Measurements from ENCODE around the gene CCDC77. TPM values are rescaled to one million over a fixed set of nuclear protein-coding genes. Genes with fewer than 3 reads are reported as not detected.

CCDC77 gene
- total RNA-seq, 2 experiments from 2014 or later: 14.0 to 19.0 TPM

DNA sequence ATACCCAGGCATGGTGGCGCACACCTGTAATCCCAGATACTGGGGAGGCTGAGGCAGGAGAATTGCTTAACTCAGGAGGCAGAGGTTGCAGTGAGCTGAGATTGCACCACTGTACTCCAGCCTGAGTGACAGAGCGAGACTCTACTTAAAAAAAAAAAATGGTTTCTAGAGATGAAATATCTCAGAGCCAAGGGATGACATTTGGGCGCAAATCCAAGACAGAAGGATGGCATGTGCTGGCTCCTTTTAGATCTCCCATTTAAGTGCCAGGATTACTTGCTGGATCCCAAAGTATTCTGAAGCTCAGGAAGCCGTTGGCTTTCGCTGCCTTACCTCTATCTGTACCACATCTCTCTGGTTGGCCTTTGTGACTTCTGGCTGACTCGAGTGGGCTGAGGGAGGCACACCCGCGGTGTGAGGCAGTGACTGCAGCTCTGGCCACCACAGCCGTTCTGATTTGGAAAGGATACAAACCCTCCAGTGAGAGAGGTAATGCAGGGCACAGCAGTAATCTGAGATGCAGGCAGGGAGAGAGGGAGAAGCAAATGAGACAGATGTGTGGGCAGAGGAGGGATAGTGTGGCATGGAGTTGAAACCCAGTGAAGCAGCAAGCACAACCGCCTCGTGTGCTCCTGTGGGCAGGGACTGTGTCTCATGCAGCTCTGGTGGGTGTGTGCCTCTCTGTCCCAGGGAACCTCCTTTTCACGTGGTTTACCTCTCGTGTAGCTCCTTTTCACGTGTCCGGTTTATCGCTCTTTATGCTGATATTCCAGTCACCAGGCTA, 63.2 kb downstream of the CCDC77 start:
- H3K36me3 Mint-ChIP-seq (ENCODE audit: low read depth): no peaks in the 10 kb centered on the region
- H3K27ac Mint-ChIP-seq: no peak overlapping the region
- intact Hi-C loops (cut with micrococcal nuclease): no loop called here
- ChIA-PET POLR2A (no interaction called here), CTCF (interaction anchor here (0.8 to 4.5 kb wide), 4 partner anchors 11 to 83 kb away, joined by 3 to 31 read pairs (median 15); no protein-coding TSS in a partner anchor)
- DNase-seq: no peak
- H3K27me3 Mint-ChIP-seq: peaks cover 20% of the 10 kb centered on the region
- H3K9me3 Mint-ChIP-seq: no peaks in the 10 kb centered on the region
- no peak overlapping the region for H3K4me3 Mint-ChIP-seq
- no peak for ATAC-seq
- TF ChIP-seq, protein P1, sequence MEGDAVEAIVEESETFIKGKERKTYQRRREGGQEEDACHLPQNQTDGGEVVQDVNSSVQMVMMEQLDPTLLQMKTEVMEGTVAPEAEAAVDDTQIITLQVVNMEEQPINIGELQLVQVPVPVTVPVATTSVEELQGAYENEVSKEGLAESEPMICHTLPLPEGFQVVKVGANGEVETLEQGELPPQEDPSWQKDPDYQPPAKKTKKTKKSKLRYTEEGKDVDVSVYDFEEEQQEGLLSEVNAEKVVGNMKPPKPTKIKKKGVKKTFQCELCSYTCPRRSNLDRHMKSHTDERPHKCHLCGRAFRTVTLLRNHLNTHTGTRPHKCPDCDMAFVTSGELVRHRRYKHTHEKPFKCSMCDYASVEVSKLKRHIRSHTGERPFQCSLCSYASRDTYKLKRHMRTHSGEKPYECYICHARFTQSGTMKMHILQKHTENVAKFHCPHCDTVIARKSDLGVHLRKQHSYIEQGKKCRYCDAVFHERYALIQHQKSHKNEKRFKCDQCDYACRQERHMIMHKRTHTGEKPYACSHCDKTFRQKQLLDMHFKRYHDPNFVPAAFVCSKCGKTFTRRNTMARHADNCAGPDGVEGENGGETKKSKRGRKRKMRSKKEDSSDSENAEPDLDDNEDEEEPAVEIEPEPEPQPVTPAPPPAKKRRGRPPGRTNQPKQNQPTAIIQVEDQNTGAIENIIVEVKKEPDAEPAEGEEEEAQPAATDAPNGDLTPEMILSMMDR (IDR thresholded peaks at IDR 0.05): no peak
- H3K4me1 Mint-ChIP-seq (ENCODE audit: low read depth): peaks cover 4% of the 10 kb centered on the region

DNA sequence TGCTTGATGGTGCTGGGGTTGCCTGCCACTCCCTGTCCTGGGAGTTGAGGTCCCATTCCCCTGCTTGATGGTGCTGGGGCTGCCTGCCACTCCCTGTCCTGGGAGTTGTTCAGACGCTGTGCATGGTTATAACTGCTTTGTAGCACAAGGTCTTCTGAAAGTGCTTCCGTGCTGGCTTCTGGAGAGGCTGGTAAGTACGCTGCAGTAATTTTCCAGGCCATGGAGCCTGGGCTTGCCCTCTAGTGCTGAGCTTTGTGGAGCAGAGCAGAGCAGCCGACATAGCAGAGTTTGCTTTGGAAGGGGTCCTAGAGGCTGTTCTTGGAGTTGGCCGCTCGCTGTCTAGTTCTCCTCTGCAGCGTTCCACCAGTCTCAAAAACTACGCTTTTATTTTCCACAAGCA, 64.6 kb downstream of the CCDC77 start:
- H3K27me3 Mint-ChIP-seq: peaks cover 18% of the 10 kb centered on the region
- H3K4me1 Mint-ChIP-seq (ENCODE audit: low read depth): peaks cover 2% of the 10 kb centered on the region
- CTCF ChIA-PET: no interaction called here
- H3K36me3 Mint-ChIP-seq (ENCODE audit: low read depth): no peaks in the 10 kb centered on the region
- DNase-seq: no peak
- H3K4me3 Mint-ChIP-seq: no peak overlapping the region
- intact Hi-C loops (cut with micrococcal nuclease): no loop called here
- H3K9me3 Mint-ChIP-seq: no peaks in the 10 kb centered on the region
- ATAC-seq: no peak
- no peak overlapping the region for H3K27ac Mint-ChIP-seq
- TF ChIP-seq, protein P1 (IDR thresholded peaks at IDR 0.05): no peak
- POLR2A ChIA-PET: no interaction called here

DNA sequence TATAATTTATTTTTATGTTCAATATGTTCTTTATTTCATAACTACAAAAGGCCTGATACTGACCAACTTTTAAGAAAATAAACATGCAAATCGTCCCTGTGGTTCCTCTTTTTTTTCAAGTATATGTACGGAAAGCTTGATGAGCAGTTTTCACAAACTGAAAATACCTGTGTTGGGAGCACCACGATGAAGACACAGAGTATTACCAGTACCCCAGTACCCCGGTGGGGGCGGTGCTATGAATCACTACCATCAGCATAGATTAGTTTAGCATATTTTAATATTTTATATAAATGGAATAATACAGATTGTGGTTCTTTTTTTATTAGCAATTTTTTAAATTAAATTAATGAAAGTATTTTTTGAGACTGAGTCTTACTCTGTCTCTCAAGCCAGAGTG, 65.3 kb downstream of the CCDC77 start:
- H3K4me3 Mint-ChIP-seq: no peak overlapping the region
- H3K27ac Mint-ChIP-seq: no peak overlapping the region
- DNase-seq (no peak), ATAC-seq (no peak)
- H3K36me3 Mint-ChIP-seq (ENCODE audit: low read depth): no peaks in the 10 kb centered on the region
- ChIA-PET POLR2A (no interaction called here), CTCF (no interaction called here)
- TF ChIP-seq, protein P1 (IDR thresholded peaks at IDR 0.05): no peak
- H3K27me3 Mint-ChIP-seq: peaks cover 11% of the 10 kb centered on the region
- H3K9me3 Mint-ChIP-seq: no peaks in the 10 kb centered on the region
- intact Hi-C loops (cut with micrococcal nuclease): no loop called here
- peaks cover 2% of the 10 kb centered on the region for H3K4me1 Mint-ChIP-seq (ENCODE audit: low read depth)

DNA sequence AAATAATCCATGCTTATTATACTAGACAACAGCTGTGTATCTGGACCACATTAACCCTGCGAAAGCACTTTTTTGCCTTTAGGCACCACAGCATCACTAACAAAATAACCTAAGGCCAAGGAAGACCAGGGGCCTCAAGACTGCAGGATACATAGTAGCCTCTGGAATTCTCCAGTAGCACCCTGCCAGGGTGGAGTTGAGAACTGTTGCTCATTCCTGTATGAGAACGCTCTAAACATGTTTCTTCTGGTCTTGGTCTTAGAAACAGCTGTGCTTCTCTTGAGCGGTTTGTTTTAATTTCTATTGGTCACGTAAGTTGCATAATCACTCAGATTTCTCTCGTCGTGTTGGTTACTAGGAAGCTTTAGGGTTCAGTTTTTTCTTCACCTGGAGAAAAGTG, 66.1 kb downstream of the CCDC77 start:
- H3K27me3 Mint-ChIP-seq: peaks cover 2% of the 10 kb centered on the region
- H3K4me3 Mint-ChIP-seq: no peak overlapping the region
- ChIA-PET POLR2A (no interaction called here), CTCF (interaction anchor here (0.8 to 1.1 kb wide), 3 partner anchors 10 to 77 kb away, joined by 3 read pairs; no protein-coding TSS in a partner anchor)
- ATAC-seq (no peak), DNase-seq (no peak)
- TF ChIP-seq, protein P1 (IDR thresholded peaks at IDR 0.05): no peak
- H3K9me3 Mint-ChIP-seq: no peaks in the 10 kb centered on the region
- intact Hi-C loops (cut with micrococcal nuclease): no loop called here
- peaks cover 2% of the 10 kb centered on the region for H3K4me1 Mint-ChIP-seq (ENCODE audit: low read depth)
- no peak overlapping the region for H3K27ac Mint-ChIP-seq
- no peaks in the 10 kb centered on the region for H3K36me3 Mint-ChIP-seq (ENCODE audit: low read depth)

DNA sequence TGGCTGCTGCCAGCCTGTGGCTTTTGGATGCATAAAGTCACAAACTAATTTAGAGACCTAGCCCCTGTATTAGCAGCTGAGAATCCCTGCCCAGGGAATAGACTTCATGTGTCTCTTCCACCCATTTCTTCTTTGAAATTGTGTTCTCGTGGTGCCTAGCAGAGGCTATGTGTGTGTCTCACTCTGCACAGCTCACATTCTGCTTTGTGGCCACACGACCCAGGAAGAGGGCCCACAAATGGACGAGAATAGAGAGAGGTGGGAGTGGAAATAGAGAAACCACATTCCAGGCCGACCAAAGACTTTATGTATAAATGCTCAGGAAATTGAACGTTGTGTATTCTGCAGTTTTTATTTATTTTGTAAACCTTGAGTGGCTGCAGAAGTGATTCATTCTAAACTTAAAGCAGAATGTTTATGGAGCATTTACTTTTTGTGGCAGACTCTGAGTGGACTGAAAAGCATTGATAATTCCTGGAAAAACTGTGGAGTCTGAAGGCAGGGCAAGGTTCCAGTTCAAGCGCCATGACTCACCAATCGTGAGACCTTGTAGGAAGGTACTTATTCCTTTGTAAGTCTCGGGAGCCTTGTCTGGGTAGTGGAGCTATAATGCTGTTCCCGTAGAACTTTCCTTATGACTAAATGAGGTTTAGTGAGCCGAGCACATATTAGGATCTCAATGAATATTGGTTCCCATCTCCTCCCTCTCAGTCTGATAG, 67.4 kb downstream of the CCDC77 start:
- H3K27me3 Mint-ChIP-seq: peaks cover 7% of the 10 kb centered on the region
- TF ChIP-seq, protein P1 (IDR thresholded peaks at IDR 0.05): no peak
- no peak for ATAC-seq
- H3K4me1 Mint-ChIP-seq (ENCODE audit: low read depth): peaks cover 2% of the 10 kb centered on the region
- no peak for DNase-seq
- ChIA-PET POLR2A (interaction anchor here (0.5 kb wide), 1 partner anchor 13 kb away, joined by 3 read pairs; no protein-coding TSS in a partner anchor), CTCF (interaction anchor here (0.8 to 2.9 kb wide), 4 partner anchors 15 to 79 kb away, joined by 3 to 10 read pairs (median 4); no protein-coding TSS in a partner anchor)
- H3K36me3 Mint-ChIP-seq (ENCODE audit: low read depth): no peaks in the 10 kb centered on the region
- H3K9me3 Mint-ChIP-seq: no peaks in the 10 kb centered on the region
- intact Hi-C loops (cut with micrococcal nuclease): no loop called here
- no peak overlapping the region for H3K27ac Mint-ChIP-seq
- no peak overlapping the region for H3K4me3 Mint-ChIP-seq
